Measurements from ENCODE around the gene SLC20A1.
A peak's percentile ranks its signal among the peaks of the same experiment; 100 is the strongest.
"Not testable (repeated sequence)": the region's sequence is repeated elsewhere in the genome, so short reads cannot be mapped to it uniquely, and the experiment has no call there.

Gene SLC20A1

GRCh38 chr2:112646102-112646719, 472 bp downstream of the SLC20A1 start:
- DNase-seq (ENCODE audit: low read depth in 2 of 3, low spot score in 2 of 3) = peak in 1 of 3 experiments; percentile 45

DNA sequence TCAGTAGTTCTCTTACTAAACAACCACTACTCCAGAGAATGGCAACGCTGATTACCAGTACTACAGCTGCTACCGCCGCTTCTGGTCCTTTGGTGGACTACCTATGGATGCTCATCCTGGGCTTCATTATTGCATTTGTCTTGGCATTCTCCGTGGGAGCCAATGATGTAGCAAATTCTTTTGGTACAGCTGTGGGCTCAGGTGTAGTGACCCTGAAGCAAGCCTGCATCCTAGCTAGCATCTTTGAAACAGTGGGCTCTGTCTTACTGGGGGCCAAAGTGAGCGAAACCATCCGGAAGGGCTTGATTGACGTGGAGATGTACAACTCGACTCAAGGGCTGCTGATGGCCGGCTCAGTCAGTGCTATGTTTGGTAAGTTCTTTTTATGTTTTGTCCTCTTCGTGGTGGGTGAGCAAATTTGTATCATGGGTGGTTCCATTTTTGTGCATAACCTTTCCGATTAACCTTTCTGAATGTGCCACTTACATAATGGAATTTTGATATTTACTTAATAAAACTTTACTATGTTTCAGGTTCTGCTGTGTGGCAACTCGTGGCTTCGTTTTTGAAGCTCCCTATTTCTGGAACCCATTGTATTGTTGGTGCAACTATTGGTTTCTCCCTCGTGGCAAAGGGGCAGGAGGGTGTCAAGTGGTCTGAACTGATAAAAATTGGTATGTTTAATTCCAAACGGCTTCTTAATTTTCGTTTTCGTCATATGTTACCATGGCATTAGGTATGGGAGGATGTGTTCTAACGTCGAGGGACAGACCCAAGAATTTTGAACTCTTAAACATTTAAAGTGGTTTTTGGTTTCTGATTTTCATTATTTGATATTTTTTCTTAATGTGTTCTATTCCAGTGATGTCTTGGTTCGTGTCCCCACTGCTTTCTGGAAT, 1.3 kb downstream of the SLC20A1 start:
- no peak for DNase-seq (ENCODE audit: low read depth in 2 of 3, low spot score in 2 of 3)

GRCh38 chr2:112648081-112648480, 2.3 kb downstream of the SLC20A1 start:
- no peak for DNase-seq (ENCODE audit: low read depth in 2 of 3, low spot score in 2 of 3)

DNA sequence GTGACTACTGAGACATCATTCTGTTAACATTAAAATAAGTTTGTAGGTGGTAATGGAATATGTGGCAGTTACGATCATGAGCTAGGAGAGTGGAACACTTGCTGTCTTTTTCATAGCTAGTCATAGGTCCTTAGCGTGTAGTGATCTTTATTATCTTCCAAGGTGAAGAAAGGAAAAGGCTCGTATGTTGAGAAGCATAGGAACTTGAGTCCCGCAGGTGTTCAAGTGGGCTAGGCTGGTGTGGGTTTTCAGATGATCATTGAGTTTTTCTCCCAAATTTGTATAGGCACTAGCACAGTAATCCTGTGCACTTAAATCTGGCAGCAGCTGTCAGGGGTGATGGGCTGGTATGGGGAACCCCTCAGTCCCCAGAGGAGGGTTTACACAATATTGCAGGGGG, 10.9 kb downstream of the SLC20A1 start:
- no peak for DNase-seq (ENCODE audit: low read depth in 2 of 3, low spot score in 2 of 3)

- no peak for DNase-seq (ENCODE audit: low read depth in 2 of 3, low spot score in 2 of 3)
These were observed 12.6 kb downstream of the SLC20A1 start for GRCh38 chr2:112658301-112658700.

DNA sequence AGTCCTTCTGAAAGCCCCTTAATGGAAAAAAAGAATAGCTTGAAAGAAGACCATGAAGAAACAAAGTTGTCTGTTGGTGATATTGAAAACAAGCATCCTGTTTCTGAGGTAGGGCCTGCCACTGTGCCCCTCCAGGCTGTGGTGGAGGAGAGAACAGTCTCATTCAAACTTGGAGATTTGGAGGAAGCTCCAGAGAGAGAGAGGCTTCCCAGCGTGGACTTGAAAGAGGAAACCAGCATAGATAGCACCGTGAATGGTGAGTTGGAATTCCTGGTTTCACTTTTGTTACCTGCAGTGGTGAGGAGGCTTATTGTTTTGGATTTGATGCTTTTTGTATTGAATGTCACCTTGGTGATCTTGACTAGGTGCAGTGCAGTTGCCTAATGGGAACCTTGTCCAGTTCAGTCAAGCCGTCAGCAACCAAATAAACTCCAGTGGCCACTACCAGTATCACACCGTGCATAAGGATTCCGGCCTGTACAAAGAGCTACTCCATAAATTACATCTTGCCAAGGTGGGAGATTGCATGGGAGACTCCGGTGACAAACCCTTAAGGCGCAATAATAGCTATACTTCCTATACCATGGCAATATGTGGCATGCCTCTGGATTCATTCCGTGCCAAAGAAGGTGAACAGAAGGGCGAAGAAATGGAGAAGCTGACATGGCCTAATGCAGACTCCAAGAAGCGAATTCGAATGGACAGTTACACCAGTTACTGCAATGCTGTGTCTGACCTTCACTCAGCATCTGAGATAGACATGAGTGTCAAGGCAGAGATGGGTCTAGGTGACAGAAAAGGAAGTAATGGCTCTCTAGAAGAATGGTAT, 13.3 kb downstream of the SLC20A1 start:
- no peak for DNase-seq (ENCODE audit: low read depth in 2 of 3, low spot score in 2 of 3)

GRCh38 chr2:112660138-112660537, 14.4 kb downstream of the SLC20A1 start:
- no peak for DNase-seq (ENCODE audit: low read depth in 2 of 3, low spot score in 2 of 3)

DNA sequence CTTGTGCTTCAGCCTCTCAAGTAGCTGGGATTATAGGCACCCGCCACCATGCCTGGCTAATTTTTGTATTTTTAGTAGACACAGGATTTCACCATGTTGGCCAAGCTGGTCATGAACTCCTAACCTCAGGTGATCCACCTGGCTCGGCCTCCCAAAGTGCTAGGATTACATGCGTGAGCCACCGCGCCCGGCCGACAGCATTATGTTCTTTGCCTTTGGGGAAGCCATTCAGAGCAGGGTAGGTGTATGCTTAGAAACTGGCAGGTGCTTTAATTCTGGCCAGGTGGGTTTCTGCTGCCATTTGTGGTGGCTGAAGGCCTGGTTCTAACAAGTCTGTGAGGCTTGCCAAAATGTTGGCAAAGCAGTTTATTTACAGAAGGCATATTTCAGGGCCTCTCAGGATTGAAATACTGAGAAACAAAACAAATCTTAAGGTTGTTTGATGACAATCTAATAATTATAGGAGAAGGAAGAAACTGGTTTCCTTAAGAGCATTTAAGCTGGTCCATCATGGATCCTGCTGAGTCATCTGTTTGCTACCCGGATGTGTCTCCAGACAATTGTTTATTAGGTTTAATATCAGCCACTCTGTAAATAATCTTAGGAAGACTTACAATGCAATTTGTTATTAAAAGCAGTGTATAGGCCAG, 16.0 kb downstream of the SLC20A1 start:
- no peak for DNase-seq (ENCODE audit: low read depth in 2 of 3, low spot score in 2 of 3)

GRCh38 chr2:112662704-112663103, 17.0 kb downstream of the SLC20A1 start:
- DNase-seq (ENCODE audit: low read depth in 2 of 3, low spot score in 2 of 3) = no peak

GRCh38 chr2:112664689-112665088, 18.9 kb downstream of the SLC20A1 start:
- DNase-seq (ENCODE audit: low read depth in 2 of 3, low spot score in 2 of 3) = no peak

- no peak for DNase-seq (ENCODE audit: low read depth in 2 of 3, low spot score in 2 of 3)
These were observed 19.5 kb downstream of the SLC20A1 start for GRCh38 chr2:112665113-112665780.

DNA sequence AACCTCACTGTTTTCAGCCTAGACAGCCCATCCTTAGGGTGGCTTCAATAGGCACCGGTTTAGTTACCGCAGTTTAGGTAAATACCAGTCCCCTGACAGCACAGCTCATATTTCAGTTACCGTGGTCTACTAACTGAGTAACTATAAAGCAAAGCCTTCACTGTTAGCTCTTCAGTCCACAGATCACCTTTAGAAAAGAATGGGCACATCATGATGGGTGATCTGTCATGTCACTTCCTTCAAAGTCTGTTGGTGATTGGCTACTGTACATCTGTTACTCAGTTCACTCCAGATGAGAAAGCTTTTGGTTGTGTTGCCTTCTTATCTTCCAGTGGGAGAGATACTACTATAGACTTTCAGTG, 21.0 kb downstream of the SLC20A1 start:
- DNase-seq (ENCODE audit: low read depth in 2 of 3, low spot score in 2 of 3) = no peak

DNA sequence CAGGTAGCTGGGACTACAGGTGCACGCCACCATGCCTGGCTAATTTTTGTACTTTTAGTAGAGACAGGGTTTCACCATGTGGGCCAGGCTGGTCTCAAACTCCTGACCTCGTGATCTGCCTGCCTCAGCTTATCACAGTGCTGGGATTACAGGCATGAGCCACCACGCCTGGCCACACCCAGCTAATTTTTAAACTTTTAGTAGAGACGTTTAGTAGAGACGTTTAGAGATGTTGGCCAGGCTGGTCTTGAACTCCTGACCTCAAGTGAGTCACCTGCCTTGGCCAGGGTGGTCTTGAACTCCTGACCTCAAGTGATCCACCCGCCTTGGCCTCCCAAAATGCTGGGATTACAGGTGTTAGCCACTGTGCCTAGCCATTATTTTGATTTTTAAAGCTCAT, 21.8 kb downstream of the SLC20A1 start:
- DNase-seq (ENCODE audit: low read depth in 2 of 3, low spot score in 2 of 3) = not testable (repeated sequence)

DNA sequence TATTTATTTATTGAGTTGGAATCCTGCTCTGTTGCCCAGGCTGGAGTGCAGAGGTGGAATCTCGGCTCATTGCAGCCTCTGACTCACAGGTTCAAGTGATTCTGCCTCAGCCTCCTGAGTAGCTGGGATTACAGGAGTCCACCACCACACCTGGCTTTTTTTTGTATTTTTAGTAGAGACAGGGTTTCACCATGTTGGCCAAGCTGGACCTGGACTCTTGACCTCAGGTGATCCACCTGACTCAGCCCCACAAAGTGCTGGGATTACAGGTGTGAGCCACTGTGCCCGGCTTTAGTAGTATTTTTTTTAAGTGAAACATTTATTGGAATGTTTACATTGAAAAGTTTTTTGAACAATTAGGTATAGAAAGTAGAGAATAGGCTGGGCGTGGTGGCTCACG, 23.9 kb downstream of the SLC20A1 start:
- no peak for DNase-seq (ENCODE audit: low read depth in 2 of 3, low spot score in 2 of 3)

DNA sequence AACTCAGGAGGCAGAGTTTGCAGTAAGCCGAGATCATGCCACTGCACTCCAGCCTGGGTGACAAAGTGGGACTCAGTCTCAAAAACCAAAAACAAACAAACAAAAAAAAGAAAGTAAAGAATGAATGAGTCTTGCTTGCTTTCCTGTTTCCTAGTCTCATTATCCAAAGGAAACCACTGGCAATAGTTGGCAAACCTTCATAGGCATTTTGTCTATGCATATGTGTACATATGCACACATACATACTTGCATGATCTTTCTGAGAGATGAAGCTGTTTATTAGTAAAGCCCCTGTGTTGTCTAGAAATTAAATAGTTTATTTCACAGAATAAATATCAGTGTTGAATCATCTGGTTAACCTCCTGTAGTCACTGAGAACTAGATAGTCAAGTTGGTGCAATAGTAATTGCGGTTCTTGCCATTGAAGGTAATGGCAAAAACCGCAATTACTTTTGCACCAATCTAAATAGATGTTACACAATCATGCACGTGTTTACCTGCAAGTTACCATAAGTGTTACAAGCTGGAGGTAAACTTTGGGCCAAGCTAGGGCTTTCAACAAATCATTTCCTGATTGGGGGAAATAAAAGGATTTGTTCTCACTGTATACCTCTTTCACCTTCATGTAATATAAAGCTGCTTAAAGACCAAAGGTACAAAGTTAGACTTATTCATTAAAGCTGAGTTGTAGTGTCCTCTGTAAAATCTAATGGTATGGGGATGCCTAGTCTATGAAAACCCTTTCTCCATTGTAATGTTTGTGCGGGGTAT, 24.7 kb downstream of the SLC20A1 start:
- DNase-seq (ENCODE audit: low read depth in 2 of 3, low spot score in 2 of 3) = no peak

DNA sequence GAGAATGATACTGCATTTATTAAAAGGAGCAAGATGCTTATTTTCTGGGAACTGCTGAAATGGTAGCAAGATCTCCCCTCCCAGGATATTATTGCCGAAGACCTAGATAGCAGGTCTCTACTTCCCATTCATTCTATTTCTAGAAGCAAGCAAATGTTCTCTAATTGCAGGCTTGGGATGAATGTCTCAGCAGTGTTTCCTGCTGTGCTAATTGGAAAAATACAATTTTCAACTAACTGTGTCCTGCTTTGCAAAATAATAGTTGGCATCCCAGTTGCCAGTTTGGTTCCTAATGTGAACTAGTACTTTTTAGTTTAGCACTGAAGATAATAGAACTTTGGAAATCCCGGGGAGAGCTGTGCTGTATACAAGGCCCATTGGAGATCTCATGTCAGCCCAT, 26.1 kb downstream of the SLC20A1 start:
- no peak for DNase-seq (ENCODE audit: low read depth in 2 of 3, low spot score in 2 of 3)

DNA sequence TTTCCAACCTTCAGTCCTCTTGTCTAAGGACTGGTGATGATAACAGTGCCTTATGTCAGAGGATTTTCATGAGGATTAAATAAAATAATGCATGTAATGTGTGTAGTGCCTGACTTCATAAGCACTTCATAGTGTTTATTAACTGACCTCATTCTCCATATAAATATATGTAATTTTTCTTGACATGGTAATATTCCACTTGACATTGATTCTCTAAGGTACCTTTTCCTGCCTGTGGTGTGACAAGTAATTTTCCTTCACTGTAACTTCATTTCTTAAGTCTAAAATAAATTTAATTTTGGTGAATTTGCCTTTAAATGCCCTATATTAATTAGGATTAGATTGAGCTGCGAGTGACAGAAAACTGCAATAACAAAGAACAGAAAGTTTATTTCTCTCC, 27.3 kb downstream of the SLC20A1 start:
- no peak for DNase-seq (ENCODE audit: low read depth in 2 of 3, low spot score in 2 of 3)

GRCh38 chr2:112674229-112674628, 28.5 kb downstream of the SLC20A1 start:
- DNase-seq (ENCODE audit: low read depth in 2 of 3, low spot score in 2 of 3) = no peak

- DNase-seq (ENCODE audit: low read depth in 2 of 3, low spot score in 2 of 3) = no peak
These were observed 33.7 kb downstream of the SLC20A1 start for GRCh38 chr2:112679484-112679883.

GRCh38 chr2:112680666-112681101, 34.9 kb downstream of the SLC20A1 start:
- no peak for DNase-seq (ENCODE audit: low read depth in 2 of 3, low spot score in 2 of 3)
